Right lobe of liver (tissue), 6 donors: Measurements from ENCODE around the gene SPTB. TPM values are rescaled to one million over a fixed set of nuclear protein-coding genes. Genes with fewer than 3 reads are reported as not detected.
A peak's percentile ranks its signal among the peaks of the same experiment; 100 is the strongest.
"Not testable (repeated sequence)": the region's sequence is repeated elsewhere in the genome, so short reads cannot be mapped to it uniquely, and the experiment has no call there.

Experiments
- ATAC-seq, 4 donors: fragments of 200-7000 bp; cut with Tn5 transposase; one replicate each; pipeline ENCODE4 v1.9.1; 2020; ENCODE audit warnings: mild to moderate bottlenecking in 4 of 4, moderate library complexity in 4 of 4
- DNase-seq, 3 donors: peaks; one replicate each; pipeline ENCODE4 v3.0.0-alpha.2; 2020
- H3K27ac ChIP-seq, 3 donors: fragments of 200-600 bp; one replicate each; pipeline ENCODE4 v1.8.0; 2022
- H3K27me3 ChIP-seq, 2 donors: fragments of 200-600 bp; one replicate each; pipeline ENCODE4 v1.8.0; 2022
- H3K36me3 ChIP-seq, 4 donors: fragments of 200-600 bp; sonication (generic) in 1 of 4; one replicate each; pipeline versions ENCODE4 v1.5.1 to v1.8.0; 2017 to 2022; ENCODE audit warnings: control low read depth in 1 of 4
- H3K4me1 ChIP-seq, 4 donors: fragments of 200-600 bp; sonication (generic) in 1 of 4; one replicate each; pipeline versions ENCODE4 v1.5.1 to v1.8.0; 2017 to 2022; ENCODE audit warnings: control low read depth in 1 of 4
- H3K4me3 ChIP-seq, 3 donors: fragments of 200-600 bp; one replicate each; pipeline ENCODE4 v1.8.0; 2022
- H3K9me3 ChIP-seq, 4 donors: fragments of 200-600 bp; sonication (generic) in 1 of 4; one replicate each; pipeline versions ENCODE4 v1.5.1 to v1.8.0; 2017 to 2022; ENCODE audit warnings: control low read depth in 1 of 4
- POLR2A ChIP-seq: fragments of 450-650 bp; IDR thresholded peaks from one replicate; pipeline ENCODE4 v1.6.1; 2017; ENCODE audit warnings: antibody characterized with exemption, mild to moderate bottlenecking
- WGBS: methylation state at CpG from one replicate; pipeline ENCODE4 v1.1.6; 2018; ENCODE audit warnings: low coverage, low lambda C conversion rate; ENCODE audit not compliant: insufficient coverage; ENCODE audit errors: missing lambda C conversion rate; 5-methylcytosine and 5-hydroxymethylcytosine counted together
- intact Hi-C, 2 donors: fragments of 100-400 bp; cut with DNase I; formaldehyde crosslinking; loops; one replicate each; pipeline versions ENCODE4 v1.11.2 to v1.14.1; 2022
- total RNA-seq, 6 experiments: library from RNA; depleted of rRNA in 2 of 6; stranded (reverse); fragments of >200 nt in 2 of 6; fragmentation: NEBNext Ultra II Directional in 3 of 6; extraction: Animal tissue kit (Norgen Biotek cat#: 25700) in 3 of 6; gene quantifications; one replicate each; pipeline versions ENCODE4 v1.1.0 to v1.2.4, GENCODE V29; 2016 to 2023
- TF ChIP-seq, protein P1 (sequence below), 4 donors: fragments of 200-600 bp in 3 of 4; fragments of 450-650 bp in 1 of 4; IDR thresholded peaks; one replicate each; pipeline versions ENCODE4 v1.5.1 to v1.8.0; 2016 to 2022; ENCODE audit warnings: antibody characterized with exemption in 4 of 4, mild to moderate bottlenecking in 2 of 4
- donor health status: DM: no; HTN: yes; CAD: no.
- donor health status: DM: no; HTN: no; CAD: no.
- donor health status: DM: no; HTN: no; CAD: no.
- donor health status: DM: no; HTN: yes; CAD: no.
- donor health status: DM: no; HTN: yes; CAD: no.

SPTB gene
- total RNA-seq, 6 experiments from 2014 or later = 0.12 to 2.4 (median 0.72) TPM

DNA sequence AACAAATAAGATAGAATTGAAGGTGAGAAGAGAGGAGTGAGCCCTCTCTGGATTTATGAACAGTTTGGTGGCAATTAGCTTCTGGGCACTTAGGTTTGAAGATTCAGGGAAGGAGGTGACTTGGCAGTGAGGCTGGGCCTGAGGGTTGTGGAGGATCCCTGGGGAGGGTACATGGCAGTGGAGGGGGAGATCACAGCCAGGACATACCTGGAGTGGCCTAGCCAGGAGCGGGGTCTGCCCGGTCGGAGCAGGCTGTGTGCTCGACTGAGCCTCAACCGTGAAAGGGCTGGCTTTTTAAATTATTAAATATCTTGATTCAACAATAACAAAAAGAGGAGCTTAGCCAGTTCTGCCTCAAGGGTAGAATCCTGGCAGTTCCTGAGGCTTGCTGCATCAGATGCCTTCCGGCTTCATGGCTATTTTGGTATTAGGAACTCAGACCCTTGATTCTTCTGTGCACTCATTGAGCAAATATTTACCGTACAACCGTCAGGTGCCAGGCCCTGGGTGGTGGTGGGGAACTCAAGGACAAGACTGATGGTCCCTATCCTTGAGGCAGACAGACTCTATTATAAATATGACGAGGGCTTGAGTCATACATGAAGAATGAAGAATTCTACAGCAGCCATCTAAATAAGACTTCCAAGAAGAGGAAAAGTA, 73.4 kb downstream of the SPTB start:
- H3K27ac ChIP-seq = no peak overlapping the region
- TF ChIP-seq, protein P1, sequence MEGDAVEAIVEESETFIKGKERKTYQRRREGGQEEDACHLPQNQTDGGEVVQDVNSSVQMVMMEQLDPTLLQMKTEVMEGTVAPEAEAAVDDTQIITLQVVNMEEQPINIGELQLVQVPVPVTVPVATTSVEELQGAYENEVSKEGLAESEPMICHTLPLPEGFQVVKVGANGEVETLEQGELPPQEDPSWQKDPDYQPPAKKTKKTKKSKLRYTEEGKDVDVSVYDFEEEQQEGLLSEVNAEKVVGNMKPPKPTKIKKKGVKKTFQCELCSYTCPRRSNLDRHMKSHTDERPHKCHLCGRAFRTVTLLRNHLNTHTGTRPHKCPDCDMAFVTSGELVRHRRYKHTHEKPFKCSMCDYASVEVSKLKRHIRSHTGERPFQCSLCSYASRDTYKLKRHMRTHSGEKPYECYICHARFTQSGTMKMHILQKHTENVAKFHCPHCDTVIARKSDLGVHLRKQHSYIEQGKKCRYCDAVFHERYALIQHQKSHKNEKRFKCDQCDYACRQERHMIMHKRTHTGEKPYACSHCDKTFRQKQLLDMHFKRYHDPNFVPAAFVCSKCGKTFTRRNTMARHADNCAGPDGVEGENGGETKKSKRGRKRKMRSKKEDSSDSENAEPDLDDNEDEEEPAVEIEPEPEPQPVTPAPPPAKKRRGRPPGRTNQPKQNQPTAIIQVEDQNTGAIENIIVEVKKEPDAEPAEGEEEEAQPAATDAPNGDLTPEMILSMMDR (IDR thresholded peaks at IDR 0.05) = no peak
- no peak for TF ChIP-seq POLR2A
- ATAC-seq (no peak), DNase-seq (no peak)
- WGBS = 61% methylated on average over 4 of the region's 9 CpGs
- H3K4me3 ChIP-seq = no peak overlapping the region
- peaks cover 0 to under 1% (median 0%) of the 10 kb centered on the region in 4 donors for H3K4me1 ChIP-seq
- H3K27me3 ChIP-seq = no peaks in the 10 kb centered on the region
- no peaks in the 10 kb centered on the region for H3K36me3 ChIP-seq
- intact Hi-C loops = no loop called here
- no peaks in the 10 kb centered on the region for H3K9me3 ChIP-seq

DNA sequence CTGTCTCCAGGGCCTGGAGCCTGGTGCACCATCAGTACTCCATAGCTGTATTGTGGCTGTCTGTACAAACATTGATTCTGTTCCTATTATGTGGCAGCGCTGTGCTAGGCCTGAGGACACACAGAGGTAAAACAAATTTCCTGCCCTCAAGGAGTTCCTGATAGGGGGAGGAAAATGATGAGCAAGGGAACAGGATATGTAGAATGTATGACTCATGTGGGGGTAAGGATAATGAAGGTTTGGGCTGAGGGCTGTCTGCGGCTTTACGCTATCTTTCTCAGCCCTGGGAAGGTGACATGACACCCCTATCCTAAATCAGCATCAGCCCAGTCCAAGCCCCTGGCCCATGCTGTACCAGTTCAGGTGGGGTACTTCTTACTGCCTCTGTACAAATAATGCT, 74.1 kb downstream of the SPTB start:
- H3K9me3 ChIP-seq, intact Hi-C loops, H3K27me3 ChIP-seq, DNase-seq, H3K36me3 ChIP-seq, H3K4me3 ChIP-seq, H3K4me1 ChIP-seq, ATAC-seq, H3K27ac ChIP-seq: not testable (repeated sequence)
- no CpG with 5 or more reads among the region's 3 CpGs for WGBS

DNA sequence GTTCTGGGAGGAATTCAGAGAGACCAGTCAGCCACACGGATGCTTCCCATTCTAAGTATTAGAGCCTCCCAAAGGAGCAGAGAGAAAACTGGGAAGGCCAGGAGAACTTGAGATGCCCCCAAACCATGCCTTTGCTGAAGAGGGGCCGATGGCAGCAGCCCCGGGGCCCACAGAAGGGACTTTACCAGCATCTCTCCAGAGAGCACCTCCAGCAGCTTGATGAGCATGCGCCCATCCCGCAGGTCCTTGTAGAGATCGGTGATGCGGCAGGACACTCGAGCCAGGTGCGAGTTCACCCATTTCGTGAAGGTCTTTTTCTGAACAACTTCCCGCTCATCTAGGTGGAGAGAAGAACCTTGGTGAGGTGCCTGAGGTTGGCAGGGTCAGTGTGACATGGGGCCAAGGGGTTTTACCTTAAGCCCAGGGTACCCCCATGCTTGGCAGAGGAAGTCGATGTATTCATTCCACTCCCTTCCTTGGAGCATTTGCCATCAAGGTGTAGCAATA, 74.9 kb downstream of the SPTB start:
- ATAC-seq = no peak
- Histone ChIP-seq H3K4me3 (no peak overlapping the region), H3K27me3 (no peaks in the 10 kb centered on the region), H3K36me3 (no peaks in the 10 kb centered on the region), H3K27ac (no peak overlapping the region), H3K4me1 (no peaks in the 10 kb centered on the region), H3K9me3 (no peaks in the 10 kb centered on the region)
- intact Hi-C loops = no loop called here
- DNase-seq = no peak
- 73% methylated on average over 8 of the region's 12 CpGs for whole genome bisulfite sequencing
- TF ChIP-seq POLR2A = no peak

DNA sequence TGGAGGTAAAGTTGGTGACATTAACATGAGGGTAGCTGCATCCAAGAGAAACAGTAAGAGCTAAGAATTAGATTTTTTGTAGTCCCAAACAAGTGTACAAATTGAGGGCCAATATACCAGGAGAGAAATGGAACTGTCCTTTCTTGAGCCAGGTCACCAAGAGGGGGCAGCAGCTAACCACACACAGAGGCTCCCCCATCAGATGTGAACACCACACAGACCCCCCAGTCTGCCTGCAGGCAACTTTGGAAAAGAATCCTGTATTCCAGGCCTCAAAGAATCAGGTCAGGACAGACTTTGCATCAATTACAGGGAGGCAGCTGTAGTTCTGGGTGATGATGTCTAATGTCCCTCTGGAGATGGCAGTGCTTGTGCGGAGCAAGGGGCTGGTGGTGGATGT, 77.9 kb downstream of the SPTB start:
- Histone ChIP-seq H3K4me1 (no peaks in the 10 kb centered on the region), H3K27ac (no peak overlapping the region), H3K4me3 (no peak overlapping the region), H3K27me3 (no peaks in the 10 kb centered on the region), H3K36me3 (no peaks in the 10 kb centered on the region), H3K9me3 (no peaks in the 10 kb centered on the region)
- TF ChIP-seq POLR2A = no peak
- TF ChIP-seq, protein P1 (IDR thresholded peaks at IDR 0.05) = peak in 3 of 4 donors; percentile 14 to 39 (median 18)
- WGBS = no CpG with 5 or more reads among the region's 1 CpG
- intact Hi-C loops = no loop called here
- DNase-seq (no peak), ATAC-seq (peak in 1 of 4 donors; percentile 41)

GRCh38 chr14:64801046-64801445, 78.7 kb downstream of the SPTB start:
- ATAC-seq = no peak
- intact Hi-C loops = no loop called here
- no CpG with 5 or more reads among the region's 11 CpGs for WGBS

More at GRCh38 chr14:64801046-64801445, 78.7 kb downstream of the SPTB start:
- Histone ChIP-seq H3K9me3 (no peaks in the 10 kb centered on the region), H3K36me3 (no peaks in the 10 kb centered on the region), H3K4me3 (no peak overlapping the region), H3K27me3 (no peaks in the 10 kb centered on the region), H3K27ac (no peak overlapping the region), H3K4me1 (no peaks in the 10 kb centered on the region)
- TF ChIP-seq, protein P1 (IDR thresholded peaks at IDR 0.05) = no peak
- no peak for TF ChIP-seq POLR2A
- no peak for DNase-seq
